ENCODE results near the gene OR1E1. TPM values are rescaled to one million over a fixed set of nuclear protein-coding genes. Genes with fewer than 3 reads are reported as not detected.
"Not testable (repeated sequence)": the region's sequence is repeated elsewhere in the genome, so short reads cannot be mapped to it uniquely, and the experiment has no call there.

The OR1E1 gene
- polyA plus RNA-seq, 1 of the 3 experiments (the other 2 are of a cell fraction): not detected

GRCh38 chr17:3397801-3398200 is 409 bp downstream of the OR1E1 start:
- H3F3A ChIP-seq (replicated peaks; ENCODE audit: insufficient read depth); H3K27ac ChIP-seq (ENCODE audit: low read depth in 2 of 2, low read length in 1 of 2); H3K4me1 ChIP-seq (ENCODE audit: control insufficient read depth in 1 of 2, insufficient read depth in 2 of 2, low read depth in 1 of 2, low read length in 1 of 2); H3K79me2 ChIP-seq (ENCODE audit: insufficient read depth); H3K4me3 ChIP-seq (ENCODE audit: low read depth in 2 of 2, low read length in 1 of 2); CTCF ChIA-PET; H4K20me1 ChIP-seq (ENCODE audit: insufficient read depth); H3K36me3 ChIP-seq (replicated peaks in 1 of 2; ENCODE audit: control insufficient read depth in 1 of 2, insufficient read depth in 2 of 2, low read length in 1 of 2); H3K27me3 ChIP-seq (ENCODE audit: insufficient read depth); H3K9me2 ChIP-seq; H3K9me3 ChIP-seq; DNase-seq; H2AFZ ChIP-seq (ENCODE audit: low read depth); POLR2A ChIA-PET; H3K9ac ChIP-seq; H3K4me2 ChIP-seq: not testable (repeated sequence)
- WGBS (ENCODE audit: low lambda C conversion rate): 1% methylated on average over 7 of the region's 7 CpGs
- TF ChIP-seq REST (IDR thresholded peaks at IDR 0.05; ENCODE audit: low read depth, low read length): peak; percentile 85

GRCh38 chr17:3389791-3390190 is 8.4 kb downstream of the OR1E1 start:
- Histone ChIP-seq H3K79me2 (ENCODE audit: insufficient read depth) (no peaks in the 10 kb centered on the region), H3K4me1 (ENCODE audit: control insufficient read depth in 1 of 2, insufficient read depth in 2 of 2, low read depth in 1 of 2, low read length in 1 of 2) (no peaks in the 10 kb centered on the region), H2AFZ (ENCODE audit: low read depth) (no peak overlapping the region), H4K20me1 (ENCODE audit: insufficient read depth) (no peaks in the 10 kb centered on the region), H3F3A (replicated peaks; ENCODE audit: insufficient read depth) (no peaks in the 10 kb centered on the region), H3K4me2 (no peak overlapping the region), H3K9me2 (peaks cover 4% of the 10 kb centered on the region; the same call in 1 of the 2 replicates), H3K9ac (no peak overlapping the region), H3K27me3 (ENCODE audit: insufficient read depth) (peaks cover 20% of the 10 kb centered on the region; the same call in 1 of the 2 replicates), H3K9me3 (no peaks in the 10 kb centered on the region), H3K27ac (ENCODE audit: low read depth in 2 of 2, low read length in 1 of 2) (no peak overlapping the region), H3K36me3 (replicated peaks in 1 of 2; ENCODE audit: control insufficient read depth in 1 of 2, insufficient read depth in 2 of 2, low read length in 1 of 2) (no peaks in the 10 kb centered on the region), H3K4me3 (ENCODE audit: low read depth in 2 of 2, low read length in 1 of 2) (no peak overlapping the region)
- ChIA-PET POLR2A (no interaction called here), CTCF (no interaction called here)
- no peak for DNase-seq
- 1% methylated on average over 4 of the region's 4 CpGs for WGBS (ENCODE audit: low lambda C conversion rate)
- TF ChIP-seq PBX3 (IDR thresholded peaks at IDR 0.05) (no peak), GABPA (IDR thresholded peaks at IDR 0.05; ENCODE audit: low read depth) (no peak), POLR2AphosphoS5 (IDR thresholded peaks at IDR 0.05; ENCODE audit: low read depth, low read length) (no peak)
